ENCODE data around the gene LRRC23. TPM values are rescaled to one million over a fixed set of nuclear protein-coding genes. Genes with fewer than 3 reads are reported as not detected.

LRRC23 gene
- total and polyA plus RNA-seq, 9 of the 15 experiments (the other 6 are each of a cell fraction or from before 2014, with no cell fraction given): 2.2 to 7.0 (median 3.0) TPM

GRCh38 chr12:6927379-6928021 lies 22.9 kb downstream of the LRRC23 start, which contains the start of gene ATN1 (continued):
- TF ChIP-seq ZMIZ1 (IDR thresholded peaks at IDR 0.05; ENCODE audit: low read depth in 2 of 2, low read length in 2 of 2) (0 out of 4 replicates have a peak, but pooled peaks of 1 of the 2 experiments have one; percentile 30), EWSR1 (IDR thresholded peaks at IDR 0.05; ENCODE audit: borderline replicate concordance, low read depth, partially characterized antibody) (no peak), HDAC6 (IDR thresholded peaks at IDR 0.05; ENCODE audit: low read depth, low read length) (no peak), HMG20A (CRISPR knock-in tag; conservative IDR thresholded peaks at IDR 0.05) (no peak), ZBTB11 (CRISPR knock-in tag; IDR thresholded peaks at IDR 0.05) (no peak), ZNF699 (CRISPR knock-in tag; IDR thresholded peaks at IDR 0.05; ENCODE audit: insufficient replicate concordance) (no peak), MEF2D (tag; conservative IDR thresholded peaks at IDR 0.05; ENCODE audit: low read depth) (no peak), NR2C1 (IDR thresholded peaks at IDR 0.05) (no peak), NR2C1 (tag; IDR thresholded peaks at IDR 0.05) (no peak), USF2 (CRISPR knock-in tag; IDR thresholded peaks at IDR 0.05) (no peak), PTTG1 (tag; IDR thresholded peaks at IDR 0.05; ENCODE audit: low read depth) (no peak), SIX5 (IDR thresholded peaks at IDR 0.05; ENCODE audit: borderline replicate concordance in 1 of 2, insufficient read depth in 1 of 2, low read depth in 1 of 2, low read length in 2 of 2) (no peak), ARID4B (CRISPR knock-in tag; IDR thresholded peaks at IDR 0.05) (peak; percentile 47; the same call in 1 of the 2 replicates), FOXA1 (IDR thresholded peaks at IDR 0.05; ENCODE audit: borderline replicate concordance) (no peak)
